Smooth muscle cell of the brain vasculature (primary cell): ENCODE results near the gene ZNF345.

Source experiments
- DNase-seq: peaks from one replicate; pipeline ENCODE4 v3.0.0-alpha.2; 2012; ENCODE audit warnings: low read depth, low spot score

Gene ZNF345

DNA sequence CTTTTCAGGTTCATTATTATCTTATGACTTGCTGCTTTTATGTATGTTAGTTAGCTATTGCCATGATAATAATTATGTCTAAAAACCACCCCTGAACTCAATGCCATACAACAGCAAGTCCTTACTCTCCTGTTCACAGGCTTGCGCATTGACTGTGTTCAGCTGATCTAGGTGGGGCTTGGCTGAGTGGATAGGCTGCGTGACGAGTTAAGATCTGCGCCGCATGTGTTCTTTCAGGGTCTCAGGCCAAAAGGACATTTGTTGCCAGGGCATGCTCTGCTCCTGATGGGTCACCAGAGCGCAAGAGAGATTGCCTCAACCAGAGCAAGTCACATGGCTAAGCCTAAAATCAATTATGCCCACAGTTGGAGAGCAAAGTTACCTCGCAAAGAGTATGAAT, 66.3 kb downstream of the ZNF345 start:
- DNase-seq: no peak

DNA sequence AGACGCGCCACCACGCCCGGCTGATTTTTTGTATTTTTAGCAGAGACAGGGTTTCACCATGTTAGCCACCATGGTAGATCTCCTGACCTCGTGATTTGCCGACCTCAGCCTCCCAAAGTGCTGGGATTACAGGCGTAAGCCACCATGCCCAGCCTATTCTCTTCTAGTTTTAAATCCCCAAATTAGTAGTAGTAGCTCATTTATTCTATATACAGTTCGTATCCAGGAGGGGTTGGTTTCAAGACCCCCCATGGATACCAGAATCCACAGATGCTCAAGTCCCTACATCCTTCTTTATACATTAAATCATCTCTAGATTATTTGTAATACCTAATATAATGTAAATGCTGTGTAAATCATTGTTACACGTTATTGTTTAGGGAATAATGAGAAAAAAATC, 67.4 kb downstream of the ZNF345 start:
- no peak for DNase-seq
